Stimulated activated naive B cell treated with anti-CD40 and anti-IgM and Interleukin-4, amounts not matched to agents 10 μg/mL and 1 μg/mL and 100 μg/mL, for 72 hours (primary cell): ENCODE measurements around the gene SLC35A2.
"Not testable (repeated sequence)": the region's sequence is repeated elsewhere in the genome, so short reads cannot be mapped to it uniquely, and the experiment has no call there.

ENCODE experiments used
- ATAC-seq, 2 donors: fragments of 150-1000 bp; cut with Tn5 transposase; replicated peaks; 2 replicates each; pipeline ENCODE4 v1.10.0; 2021; ENCODE audit warnings: moderate library complexity in 1 of 2
- DNase-seq: peaks from one replicate; pipeline ENCODE4 v3.0.0; 2021
- H3K27ac Mint-ChIP-seq: one replicate; pipeline ENCODE4 v1.8.0; 2022; ENCODE audit warnings: mild to moderate bottlenecking, mixed read lengths
- H3K27me3 Mint-ChIP-seq, 2 donors: one replicate each; pipeline ENCODE4 v1.8.0; 2022; ENCODE audit warnings: mixed read lengths in 2 of 2
- H3K36me3 Mint-ChIP-seq, 2 donors: one replicate each; pipeline ENCODE4 v1.8.0; 2022; ENCODE audit warnings: mixed read lengths in 2 of 2, mild to moderate bottlenecking in 1 of 2
- H3K4me1 Mint-ChIP-seq, 2 donors: one replicate each; pipeline ENCODE4 v1.8.0; 2022; ENCODE audit warnings: mixed read lengths in 2 of 2, mild to moderate bottlenecking in 1 of 2
- H3K4me3 Mint-ChIP-seq, 2 donors: one replicate each; pipeline ENCODE4 v1.8.0; 2022; ENCODE audit warnings: mild to moderate bottlenecking in 2 of 2, mixed read lengths in 2 of 2, moderate library complexity in 1 of 2
- H3K9me3 Mint-ChIP-seq, 2 donors: one replicate each; pipeline ENCODE4 v1.8.0; 2022; ENCODE audit warnings: mixed read lengths in 2 of 2, mild to moderate bottlenecking in 1 of 2

SLC35A2 gene

GRCh38 chrX:48886586-48886985 lies 24.9 kb downstream of the SLC35A2 start:
- H3K4me1 Mint-ChIP-seq, result peaks cover 7 to 12% of the 10 kb centered on the region in 2 donors
- H3K4me3 Mint-ChIP-seq, H3K27ac Mint-ChIP-seq, H3K36me3 Mint-ChIP-seq, H3K9me3 Mint-ChIP-seq, H3K27me3 Mint-ChIP-seq, ATAC-seq, DNase-seq: not testable (repeated sequence)

- Mint-ChIP-seq H3K4me1 (no peaks in the 10 kb centered on the region), H3K27me3 (no peaks in the 10 kb centered on the region), H3K36me3 (no peaks in the 10 kb centered on the region), H3K27ac (no peak overlapping the region), H3K4me3 (no peak overlapping the region), H3K9me3 (no peaks in the 10 kb centered on the region)
- no peak for ATAC-seq
- no peak for DNase-seq
Observed at GRCh38 chrX:48883729-48884128, 27.7 kb downstream of the SLC35A2 start.

- not testable (repeated sequence) for H3K27ac Mint-ChIP-seq, H3K4me1 Mint-ChIP-seq, DNase-seq, H3K9me3 Mint-ChIP-seq, H3K27me3 Mint-ChIP-seq, ATAC-seq, H3K4me3 Mint-ChIP-seq, H3K36me3 Mint-ChIP-seq
Observed at GRCh38 chrX:48876944-48877343, 34.5 kb downstream of the SLC35A2 start.

- H3K27ac Mint-ChIP-seq, DNase-seq, H3K9me3 Mint-ChIP-seq, H3K4me3 Mint-ChIP-seq, ATAC-seq, H3K4me1 Mint-ChIP-seq, H3K36me3 Mint-ChIP-seq: not testable (repeated sequence)
- peaks cover 0 to 13% of the 10 kb centered on the region in 2 donors for H3K27me3 Mint-ChIP-seq
Observed at GRCh38 chrX:48872017-48872416, 39.4 kb downstream of the SLC35A2 start.

- Mint-ChIP-seq H3K27me3 (peaks cover 0 to 16% of the 10 kb centered on the region in 2 donors), H3K27ac (no peak overlapping the region), H3K9me3 (no peaks in the 10 kb centered on the region)
Observed at GRCh38 chrX:48864210-48864609, 47.2 kb downstream of the SLC35A2 start.

GRCh38 chrX:48854898-48855297 lies 56.5 kb downstream of the SLC35A2 start:
- no peak for ATAC-seq
- Mint-ChIP-seq H3K4me3 (no peak overlapping the region), H3K36me3 (peaks cover 0 to 2% of the 10 kb centered on the region in 2 donors), H3K9me3 (peaks cover 3 to 5% of the 10 kb centered on the region in 2 donors), H3K27ac (no peak overlapping the region), H3K4me1 (peaks cover 0 to 5% of the 10 kb centered on the region in 2 donors), H3K27me3 (peaks cover 13 to 22% of the 10 kb centered on the region in 2 donors)
- DNase-seq, result no peak

More at GRCh38 chrX:48864210-48864609, 47.2 kb downstream of the SLC35A2 start:
- H3K36me3 Mint-ChIP-seq, result no peaks in the 10 kb centered on the region
- H3K4me1 Mint-ChIP-seq, result no peaks in the 10 kb centered on the region
- DNase-seq (no peak), ATAC-seq (no peak)
- H3K4me3 Mint-ChIP-seq, result no peak overlapping the region

- H3K27ac Mint-ChIP-seq, H3K36me3 Mint-ChIP-seq, H3K9me3 Mint-ChIP-seq: not testable (repeated sequence)
Observed at GRCh38 chrX:48854121-48854804, 57.2 kb downstream of the SLC35A2 start.

GRCh38 chrX:48853494-48853893 lies 58.0 kb downstream of the SLC35A2 start:
- DNase-seq, H3K27ac Mint-ChIP-seq, H3K9me3 Mint-ChIP-seq, H3K36me3 Mint-ChIP-seq, H3K4me3 Mint-ChIP-seq, ATAC-seq, H3K4me1 Mint-ChIP-seq: not testable (repeated sequence)
- H3K27me3 Mint-ChIP-seq, result peaks cover 16 to 22% of the 10 kb centered on the region in 2 donors

More at GRCh38 chrX:48854121-48854804, 57.2 kb downstream of the SLC35A2 start:
- DNase-seq, ATAC-seq, H3K4me3 Mint-ChIP-seq, H3K4me1 Mint-ChIP-seq: not testable (repeated sequence)
- peaks cover 13 to 22% of the 10 kb centered on the region in 2 donors for H3K27me3 Mint-ChIP-seq
